CD4-positive, alpha-beta T cell treated with Interleukin-4 for 1 hour (primary cell): ENCODE measurements around the gene ARHGAP11A.

Source experiments
- DNase-seq, 2 donors: peaks; one replicate each; pipeline ENCODE4 v3.0.0-alpha.2; 2020 to 2022

ARHGAP11A gene

GRCh38 chr15:32687556-32687955 is 72.3 kb downstream of the ARHGAP11A start:
- no peak for DNase-seq

GRCh38 chr15:32688151-32688639 is 72.9 kb downstream of the ARHGAP11A start:
- no peak for DNase-seq
